Adrenal gland (tissue), 5 donors: ENCODE data around the gene FGGY.

Experiments
- POLR2A ChIP-seq, 2 donors: fragments of 450-650 bp; IDR thresholded peaks; one replicate each; pipeline ENCODE4 v1.6.1; 2017; ENCODE audit warnings: antibody characterized with exemption in 2 of 2, mild to moderate bottlenecking in 2 of 2, moderate library complexity in 1 of 2
- TF ChIP-seq, protein P1 (sequence below), 6 experiments: fragments of 450-650 bp in 4 of 6; fragments of 200-600 bp in 2 of 6; sonication (generic) in 1 of 6; IDR thresholded peaks; 1 replicate in 5 of 6; 2 replicates in 1 of 6; pipeline versions ENCODE4 v1.5.1 to v1.8.0; 2016 to 2021; ENCODE audit warnings: antibody characterized with exemption in 6 of 6, mild to moderate bottlenecking in 2 of 6, moderate library complexity in 1 of 6
- donor health status: DM: no; HTN: no; CAD: no.

GRCh38 chr1:59442492-59442891 lies 145.6 kb downstream of the FGGY start:
- TF ChIP-seq, protein P1, sequence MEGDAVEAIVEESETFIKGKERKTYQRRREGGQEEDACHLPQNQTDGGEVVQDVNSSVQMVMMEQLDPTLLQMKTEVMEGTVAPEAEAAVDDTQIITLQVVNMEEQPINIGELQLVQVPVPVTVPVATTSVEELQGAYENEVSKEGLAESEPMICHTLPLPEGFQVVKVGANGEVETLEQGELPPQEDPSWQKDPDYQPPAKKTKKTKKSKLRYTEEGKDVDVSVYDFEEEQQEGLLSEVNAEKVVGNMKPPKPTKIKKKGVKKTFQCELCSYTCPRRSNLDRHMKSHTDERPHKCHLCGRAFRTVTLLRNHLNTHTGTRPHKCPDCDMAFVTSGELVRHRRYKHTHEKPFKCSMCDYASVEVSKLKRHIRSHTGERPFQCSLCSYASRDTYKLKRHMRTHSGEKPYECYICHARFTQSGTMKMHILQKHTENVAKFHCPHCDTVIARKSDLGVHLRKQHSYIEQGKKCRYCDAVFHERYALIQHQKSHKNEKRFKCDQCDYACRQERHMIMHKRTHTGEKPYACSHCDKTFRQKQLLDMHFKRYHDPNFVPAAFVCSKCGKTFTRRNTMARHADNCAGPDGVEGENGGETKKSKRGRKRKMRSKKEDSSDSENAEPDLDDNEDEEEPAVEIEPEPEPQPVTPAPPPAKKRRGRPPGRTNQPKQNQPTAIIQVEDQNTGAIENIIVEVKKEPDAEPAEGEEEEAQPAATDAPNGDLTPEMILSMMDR (IDR thresholded peaks at IDR 0.05) = no peak
- no peak for TF ChIP-seq POLR2A (IDR thresholded peaks at IDR 0.05)
